ENCODE measurements around the gene TSPAN17. TPM values are rescaled to one million over a fixed set of nuclear protein-coding genes. Genes with fewer than 3 reads are reported as not detected.

Gene TSPAN17
- total and polyA plus RNA-seq, 10 of the 15 experiments (the other 5 are each of a cell fraction or from before 2014, with no cell fraction given), result 0.24 to 17.1 (median 10.4) TPM

- 86% methylated on average over 15 of the region's 15 CpGs for WGBS (ENCODE audit: insufficient coverage, insufficient replicate concordance, low lambda C conversion rate, missing lambda C conversion rate)
- no TSS peak for BruUV-seq (replicated peaks)
- no peak for FAIRE-seq
- H3K36me3 ChIP-seq (ENCODE audit: control insufficient read depth in 2 of 2, insufficient read depth in 2 of 2, low read length in 1 of 2), result no peaks in the 10 kb centered on the region
- CTCF ChIA-PET, result interaction anchor here (1.0 to 3.4 kb wide), 3 partner anchors 10 to 75 kb away, joined by 8 to 19 read pairs (median 9); no protein-coding TSS in a partner anchor
- intact Hi-C loops (cut with micrococcal nuclease; ENCODE audit: unreplicated experiment), result loop anchor here (5.0 to 10.0 kb wide), 2 partner anchors 76 to 234 kb away; partner anchors contain the start of gene CLTB
- H3K79me2 ChIP-seq (ENCODE audit: control insufficient read depth, insufficient read depth, low read length), result no peaks in the 10 kb centered on the region
- peak overlapping the region; percentile 88 for H3K4me3 ChIP-seq
- SMC1A ChIA-PET (ENCODE audit: uncharacterized antibody, unreplicated experiment), result interaction anchor here (2.1 kb wide), 1 partner anchor 12 kb away, joined by 7 read pairs; no protein-coding TSS in a partner anchor
- RAD21 ChIA-PET (ENCODE audit: unreplicated experiment), result interaction anchor here (2.7 kb wide), 1 partner anchor 12 kb away, joined by 20 read pairs; no protein-coding TSS in a partner anchor
- H3K9me3 ChIP-seq (replicated peaks; ENCODE audit: control insufficient read depth, insufficient read depth, low read length), result no peaks in the 10 kb centered on the region
- in situ Hi-C loops (cut with MboI), result no loop called here
- H2AFZ ChIP-seq (ENCODE audit: control insufficient read depth, low read depth, low read length), result no peak overlapping the region
- H3K27me3 ChIP-seq (replicated peaks in 1 of 2; ENCODE audit: control insufficient read depth in 2 of 2, insufficient read depth in 2 of 2, low read length in 1 of 2), result no peaks in the 10 kb centered on the region
- ATAC-seq, result no peak
- peak overlapping the region; percentile 83; the same call in 1 of the 2 replicates for H3K9ac ChIP-seq (ENCODE audit: control insufficient read depth, insufficient read depth, low read length)
- peaks cover 36% of the 10 kb centered on the region for H3K4me1 ChIP-seq (ENCODE audit: control insufficient read depth, insufficient read depth, low read length)
- TF ChIP-seq USF1 (IDR thresholded peaks at IDR 0.05; ENCODE audit: borderline replicate concordance, extremely low read length, insufficient read depth, low read depth, low read length), result no peak
- no peak for TF ChIP-seq IRF3 (IDR thresholded peaks at IDR 0.05)
- no peaks in the 10 kb centered on the region for H4K20me1 ChIP-seq (ENCODE audit: control insufficient read depth, insufficient read depth)
- DNase-seq (ENCODE audit: low read depth, low spot score), result no peak
- POLR2A ChIA-PET, result interaction anchor here (0.6 kb wide), 1 partner anchor 240 kb away, joined by 5 read pairs; no protein-coding TSS in a partner anchor
- no peak overlapping the region for H3K27ac ChIP-seq (ENCODE audit: control insufficient read depth, insufficient read depth)
- H3K4me2 ChIP-seq (ENCODE audit: control insufficient read depth, insufficient read depth), result peak overlapping the region; percentile 51
These were observed 1.4 kb downstream of the TSPAN17 start for GRCh38 chr5:176648474-176649194.
